SU-DHL-6 (cell line): Measurements from ENCODE around the gene AKAP6.

Experiments used
- H2AFZ ChIP-seq: fragments of 200-600 bp; sonication (generic); 2 replicates; pipeline ENCODE4 v1.6.1; 2014; ENCODE audit warnings: low read depth, mild to moderate bottlenecking, moderate library complexity, mixed read lengths, antibody characterized with exemption, low read length; ENCODE audit not compliant: severe bottlenecking
- H3F3A ChIP-seq: fragments of 200-600 bp; shearing (Covaris generic); 2 replicates; pipeline ENCODE4 v1.6.0; 2016; ENCODE audit warnings: antibody characterized with exemption, mild to moderate bottlenecking; ENCODE audit not compliant: insufficient read depth
- H3K27ac ChIP-seq: fragments of 200-600 bp; sonication (generic); 2 replicates; pipeline ENCODE4 v1.5.1; 2016; ENCODE audit warnings: low read depth, mild to moderate bottlenecking, low read length, moderate library complexity, mixed read lengths
- H3K27me3 ChIP-seq: fragments of 200-600 bp; sonication (generic), shearing (Covaris generic); 2 replicates; pipeline ENCODE4 v1.6.0; 2014; ENCODE audit warnings: mild to moderate bottlenecking, low read length
- H3K36me3 ChIP-seq: fragments of 200-600 bp; sonication (generic); 2 replicates; pipeline ENCODE4 v1.6.1; 2014; ENCODE audit warnings: mild to moderate bottlenecking, low read length, mixed read lengths
- H3K4me2 ChIP-seq: fragments of 300-600, 200-600 bp; shearing (Covaris generic), sonication (generic); 2 replicates; pipeline ENCODE4 v1.6.0; 2014; ENCODE audit warnings: low read length, low read depth, mild to moderate bottlenecking; ENCODE audit not compliant: poor library complexity, severe bottlenecking
- H3K4me3 ChIP-seq: fragments of 200-600 bp; sonication (generic); 2 replicates; pipeline ENCODE4 v1.5.1; 2014; ENCODE audit warnings: antibody characterized with exemption, low read length, mild to moderate bottlenecking, mixed read lengths; ENCODE audit not compliant: insufficient read depth, poor library complexity, severe bottlenecking
- H3K79me2 ChIP-seq: fragments of 200-600 bp; sonication (generic); 2 replicates; pipeline ENCODE4 v1.6.1; 2014; ENCODE audit warnings: mild to moderate bottlenecking, low read length, moderate library complexity; ENCODE audit not compliant: insufficient read depth
- H3K9ac ChIP-seq: fragments of 200-600 bp; sonication (generic); 2 replicates; pipeline ENCODE4 v1.7.0; 2014; ENCODE audit warnings: mild to moderate bottlenecking, low read length
- H3K9me2 ChIP-seq: fragments of 200-600 bp; sonication (generic); replicated peaks from 2 replicates; pipeline ENCODE4 v1.6.1; 2014; ENCODE audit warnings: low read length; ENCODE audit not compliant: insufficient read depth
- H3K9me3 ChIP-seq: fragments of 200-600 bp; sonication (generic); 2 replicates; pipeline ENCODE4 v1.6.1; 2014; ENCODE audit warnings: low read length, mixed read lengths; ENCODE audit not compliant: insufficient read depth
- H4K20me1 ChIP-seq: fragments of 200-600 bp; sonication (generic); 2 replicates; pipeline ENCODE4 v1.6.1; 2014; ENCODE audit warnings: low read depth, mild to moderate bottlenecking, antibody characterized with exemption, low read length, moderate library complexity, mixed read lengths
- EZH2phosphoT487 ChIP-seq: fragments of 200-600 bp; sonication (generic), shearing (Covaris generic); conservative IDR thresholded peaks from 2 replicates; pipeline ENCODE4 v1.6.1; 2018; ENCODE audit warnings: mild to moderate bottlenecking, antibody characterized with exemption, low read length, moderate library complexity, mixed read lengths
- TF ChIP-seq, protein P1 (sequence below): fragments of 200-600 bp; sonication (generic); IDR thresholded peaks from one replicate; pipeline ENCODE4 v1.5.1; 2017; ENCODE audit warnings: antibody characterized with exemption, mild to moderate bottlenecking, low read length, moderate library complexity; ENCODE audit not compliant: insufficient read depth, poor library complexity, severe bottlenecking

Gene AKAP6

DNA sequence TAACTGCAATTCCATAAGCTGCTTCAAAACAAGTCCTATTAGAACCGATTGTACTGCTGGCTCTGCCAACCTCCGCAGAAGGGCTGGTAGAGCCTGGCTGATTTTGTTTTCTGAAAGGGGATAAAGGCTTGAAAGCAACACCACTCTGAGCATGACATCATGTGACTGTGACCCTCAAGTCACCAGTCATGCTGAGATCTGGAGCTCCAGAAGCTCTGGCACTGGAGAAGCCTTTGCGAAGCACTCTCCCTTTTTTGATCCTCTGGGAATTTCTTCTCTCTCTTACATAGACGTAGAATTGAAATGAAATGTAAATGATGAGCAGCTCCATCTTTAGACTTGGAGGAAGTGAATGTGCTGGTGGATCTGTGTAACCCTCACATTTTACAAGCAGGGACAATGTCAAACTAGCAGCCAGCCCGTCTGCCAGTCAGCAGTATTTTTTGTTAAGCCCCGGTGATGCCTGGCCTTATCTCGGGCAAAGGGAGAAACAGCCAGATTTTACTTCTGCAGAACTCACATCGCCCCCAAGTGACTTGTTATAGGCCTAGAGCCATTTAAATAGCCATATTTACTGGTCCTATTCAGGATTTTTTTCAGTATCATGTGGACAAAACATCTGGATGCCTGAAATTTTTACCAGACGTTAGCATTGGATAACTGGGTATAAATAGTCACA, 497.4 kb downstream of the AKAP6 start:
- Histone ChIP-seq H3K9me3 (no peaks in the 10 kb centered on the region), H3K9ac (no peak overlapping the region), H3F3A (no peaks in the 10 kb centered on the region), H3K4me3 (no peak overlapping the region), H3K4me2 (no peak overlapping the region), H4K20me1 (no peaks in the 10 kb centered on the region), H3K27me3 (no peaks in the 10 kb centered on the region), H3K27ac (no peak overlapping the region), H3K36me3 (no peaks in the 10 kb centered on the region), H3K79me2 (no peaks in the 10 kb centered on the region), H3K9me2 (no peaks in the 10 kb centered on the region), H2AFZ (no peak overlapping the region)
- no peak for TF ChIP-seq EZH2phosphoT487
- TF ChIP-seq, protein P1, sequence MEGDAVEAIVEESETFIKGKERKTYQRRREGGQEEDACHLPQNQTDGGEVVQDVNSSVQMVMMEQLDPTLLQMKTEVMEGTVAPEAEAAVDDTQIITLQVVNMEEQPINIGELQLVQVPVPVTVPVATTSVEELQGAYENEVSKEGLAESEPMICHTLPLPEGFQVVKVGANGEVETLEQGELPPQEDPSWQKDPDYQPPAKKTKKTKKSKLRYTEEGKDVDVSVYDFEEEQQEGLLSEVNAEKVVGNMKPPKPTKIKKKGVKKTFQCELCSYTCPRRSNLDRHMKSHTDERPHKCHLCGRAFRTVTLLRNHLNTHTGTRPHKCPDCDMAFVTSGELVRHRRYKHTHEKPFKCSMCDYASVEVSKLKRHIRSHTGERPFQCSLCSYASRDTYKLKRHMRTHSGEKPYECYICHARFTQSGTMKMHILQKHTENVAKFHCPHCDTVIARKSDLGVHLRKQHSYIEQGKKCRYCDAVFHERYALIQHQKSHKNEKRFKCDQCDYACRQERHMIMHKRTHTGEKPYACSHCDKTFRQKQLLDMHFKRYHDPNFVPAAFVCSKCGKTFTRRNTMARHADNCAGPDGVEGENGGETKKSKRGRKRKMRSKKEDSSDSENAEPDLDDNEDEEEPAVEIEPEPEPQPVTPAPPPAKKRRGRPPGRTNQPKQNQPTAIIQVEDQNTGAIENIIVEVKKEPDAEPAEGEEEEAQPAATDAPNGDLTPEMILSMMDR, result no peak

DNA sequence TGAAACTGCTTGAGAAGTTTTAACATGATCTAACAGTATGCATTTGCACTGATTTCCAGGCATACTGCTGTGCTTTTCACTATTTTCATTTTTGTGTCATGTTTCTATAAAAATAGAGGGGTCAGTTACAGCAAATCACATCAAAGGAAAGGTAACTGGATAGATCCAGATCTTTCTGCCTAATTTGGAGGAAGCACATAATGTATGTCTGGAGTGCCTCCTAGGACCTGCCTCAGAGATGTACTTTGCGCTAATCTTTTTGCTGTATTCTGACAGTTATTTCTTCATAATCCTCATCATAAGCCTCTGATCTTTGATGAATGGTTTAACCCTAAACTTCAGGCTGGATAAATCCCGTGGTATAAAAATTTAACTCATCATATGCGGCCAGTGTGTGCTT, 498.4 kb downstream of the AKAP6 start:
- Histone ChIP-seq H3K9me2 (no peaks in the 10 kb centered on the region), H3K9me3 (no peaks in the 10 kb centered on the region), H2AFZ (no peak overlapping the region), H3K79me2 (no peaks in the 10 kb centered on the region), H3K9ac (no peak overlapping the region), H3K4me3 (no peak overlapping the region), H3K4me2 (no peak overlapping the region), H3K27me3 (no peaks in the 10 kb centered on the region), H3K27ac (no peak overlapping the region), H3F3A (no peaks in the 10 kb centered on the region), H4K20me1 (no peaks in the 10 kb centered on the region), H3K36me3 (no peaks in the 10 kb centered on the region)
- TF ChIP-seq EZH2phosphoT487, result no peak
- TF ChIP-seq, protein P1, result no peak

DNA sequence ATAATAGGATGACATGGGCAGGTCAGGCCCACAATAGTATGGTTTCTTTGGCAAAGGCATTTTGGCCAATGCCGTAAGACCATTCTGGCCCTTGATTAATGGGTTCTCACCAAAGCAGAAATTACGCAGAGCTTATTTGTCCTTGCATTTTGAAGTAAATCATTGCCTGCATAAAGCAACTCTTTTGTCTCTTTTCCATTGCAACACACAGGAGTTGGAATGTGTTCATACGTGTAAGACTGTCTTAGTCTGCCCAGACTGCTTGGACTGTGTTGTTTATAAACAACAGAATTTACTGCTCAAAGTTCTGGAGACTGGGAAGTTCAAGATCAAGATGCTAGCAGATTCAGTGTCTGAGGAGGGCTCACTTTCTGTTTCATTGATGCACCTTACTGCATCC, 506.8 kb downstream of the AKAP6 start:
- H3K9me2 ChIP-seq, result no peaks in the 10 kb centered on the region
- H3K79me2 ChIP-seq, result no peaks in the 10 kb centered on the region
- no peaks in the 10 kb centered on the region for H4K20me1 ChIP-seq
- no peak overlapping the region for H3K4me2 ChIP-seq
- H3K27ac ChIP-seq, result no peak overlapping the region
- H3K9me3 ChIP-seq, result no peaks in the 10 kb centered on the region
- no peak overlapping the region for H3K4me3 ChIP-seq
- no peaks in the 10 kb centered on the region; the same call in 1 of the 2 replicates for H3K27me3 ChIP-seq
- H2AFZ ChIP-seq, result no peak overlapping the region
- H3K9ac ChIP-seq, result no peak overlapping the region
- no peaks in the 10 kb centered on the region for H3F3A ChIP-seq
- H3K36me3 ChIP-seq, result no peaks in the 10 kb centered on the region
- TF ChIP-seq EZH2phosphoT487, result no peak
- TF ChIP-seq, protein P1, result no peak
